HG02610 (cell line): ENCODE data around the gene SMG6.
"Not testable (repeated sequence)": the region's sequence is repeated elsewhere in the genome, so short reads cannot be mapped to it uniquely, and the experiment has no call there.

Experiments used
- ATAC-seq: cut with Tn5 transposase; IDR thresholded peaks from one replicate; pipeline ENCODE4 v1.9.1; 2021; ENCODE audit warnings: mild to moderate bottlenecking, moderate library complexity; ENCODE audit not compliant: unreplicated experiment

The SMG6 gene

GRCh38 chr17:2264067-2264860 lies 39.3 kb downstream of the SMG6 start:
- no peak for ATAC-seq

GRCh38 chr17:2263183-2264066 lies 40.2 kb downstream of the SMG6 start:
- ATAC-seq = no peak

GRCh38 chr17:2262135-2262587 lies 41.4 kb downstream of the SMG6 start:
- no peak for ATAC-seq

- ATAC-seq = peak; percentile 63
Observed at GRCh38 chr17:2259769-2260536, 43.6 kb downstream of the SMG6 start.

GRCh38 chr17:2258830-2259229 lies 44.8 kb downstream of the SMG6 start:
- ATAC-seq = not testable (repeated sequence)

- ATAC-seq = peak; percentile 82
Observed at GRCh38 chr17:2253768-2254406, 49.7 kb downstream of the SMG6 start.

GRCh38 chr17:2253362-2253761 lies 50.2 kb downstream of the SMG6 start:
- ATAC-seq = no peak

GRCh38 chr17:2251098-2251497 lies 52.5 kb downstream of the SMG6 start:
- no peak for ATAC-seq

- no peak for ATAC-seq
Observed at GRCh38 chr17:2250140-2251095, 53.2 kb downstream of the SMG6 start.

- no peak for ATAC-seq
Observed at GRCh38 chr17:2247005-2247404, 56.6 kb downstream of the SMG6 start.

- peak; percentile 53 for ATAC-seq
Observed at GRCh38 chr17:2244545-2245525, 58.8 kb downstream of the SMG6 start.

- no peak for ATAC-seq
Observed at GRCh38 chr17:2243953-2244352, 59.6 kb downstream of the SMG6 start.

- ATAC-seq = no peak
Observed at GRCh38 chr17:2241823-2242222, 61.8 kb downstream of the SMG6 start.

- no peak for ATAC-seq
Observed at GRCh38 chr17:2240541-2240940, 63.0 kb downstream of the SMG6 start.

- peak; percentile 63 for ATAC-seq
Observed at GRCh38 chr17:2239882-2240430, 63.6 kb downstream of the SMG6 start.

GRCh38 chr17:2239170-2239551 lies 64.4 kb downstream of the SMG6 start:
- ATAC-seq = no peak

GRCh38 chr17:2238432-2239169 lies 65.0 kb downstream of the SMG6 start:
- ATAC-seq = peak; percentile 44
